CD4-positive, alpha-beta memory T cell (primary cell): ENCODE data around the gene FOXP3. TPM values are rescaled to one million over a fixed set of nuclear protein-coding genes. Genes with fewer than 3 reads are reported as not detected.
A peak's percentile ranks its signal among the peaks of the same experiment; 100 is the strongest.

ENCODE experiments used
- CTCF ChIA-PET: fragments of 350-600 bp; sonication (Branson Sonifier 250); formaldehyde crosslinking; loops from one replicate; lab custom pipeline; 2021; ENCODE audit warnings: inconsistent platforms; ENCODE audit not compliant: partially characterized antibody; lab: Charles Lee
- POLR2A ChIA-PET: fragments of 350-600 bp; sonication (Branson Sonifier 250); formaldehyde crosslinking; loops from one replicate; lab custom pipeline; 2021; ENCODE audit not compliant: partially characterized antibody; lab: Charles Lee
- DNase-seq, 5 donors: peaks; one replicate each; pipeline versions ENCODE4 v3.0.0 to v3.0.0-alpha.2; 2020 to 2022; ENCODE audit warnings: mixed read lengths in 1 of 5
- H3K27ac ChIP-seq: one replicate; pipeline ENCODE4 v1.7.0; 2013; ENCODE audit warnings: low read depth, low read length
- H3K27me3 ChIP-seq: 2 replicates; pipeline ENCODE4 v1.7.0; 2013; ENCODE audit warnings: mild to moderate bottlenecking, low read length, moderate library complexity; ENCODE audit not compliant: insufficient read depth
- H3K36me3 ChIP-seq: 2 replicates; pipeline ENCODE4 v1.7.0; 2013; ENCODE audit warnings: mild to moderate bottlenecking, low read length, moderate library complexity; ENCODE audit not compliant: insufficient read depth
- H3K4me1 ChIP-seq: 2 replicates; pipeline ENCODE4 v1.7.0; 2013; ENCODE audit warnings: mild to moderate bottlenecking, low read length, moderate library complexity; ENCODE audit not compliant: insufficient read depth
- H3K4me3 ChIP-seq, 2 donors: one replicate each; pipeline ENCODE4 v1.7.0; 2013; ENCODE audit warnings: low read length in 2 of 2, mild to moderate bottlenecking in 1 of 2
- H3K9me3 ChIP-seq, 2 donors: one replicate each; pipeline ENCODE4 v1.7.0; 2013; ENCODE audit warnings: low read length in 2 of 2, control low read depth in 1 of 2; ENCODE audit not compliant: control insufficient read depth in 1 of 2
- H3K27ac Mint-ChIP-seq, 7 donors: one replicate each; pipeline ENCODE4 v1.8.0; 2020 to 2021; ENCODE audit warnings: mixed read lengths in 7 of 7, mild to moderate bottlenecking in 6 of 7, inconsistent platforms in 3 of 7, moderate library complexity in 3 of 7
- H3K27me3 Mint-ChIP-seq, 2 donors: one replicate each; pipeline ENCODE4 v1.8.0; 2020 to 2021; ENCODE audit warnings: mixed read lengths in 2 of 2
- H3K36me3 Mint-ChIP-seq, 2 donors: one replicate each; pipeline ENCODE4 v1.8.0; 2020 to 2021; ENCODE audit warnings: mixed read lengths in 2 of 2, inconsistent platforms in 1 of 2, mild to moderate bottlenecking in 1 of 2
- H3K4me1 Mint-ChIP-seq, 4 donors: one replicate each; pipeline ENCODE4 v1.8.0; 2020 to 2021; ENCODE audit warnings: mixed read lengths in 4 of 4, mild to moderate bottlenecking in 1 of 4
- H3K4me3 Mint-ChIP-seq, 8 donors: one replicate each; pipeline ENCODE4 v1.8.0; 2020 to 2021; ENCODE audit warnings: mixed read lengths in 8 of 8, mild to moderate bottlenecking in 7 of 8, moderate library complexity in 6 of 8, inconsistent platforms in 3 of 8
- H3K9me3 Mint-ChIP-seq, 8 donors: one replicate each; pipeline ENCODE4 v1.8.0; 2020 to 2021; ENCODE audit warnings: mixed read lengths in 8 of 8, mild to moderate bottlenecking in 5 of 8, inconsistent platforms in 3 of 8, moderate library complexity in 1 of 8
- intact Hi-C: fragments of 100-400 bp; cut with micrococcal nuclease; formaldehyde crosslinking; loops from one replicate; pipeline ENCODE4 v1.15.1; 2023
- polyA plus RNA-seq, 2 donors: library from polyadenylated mRNA; unstranded; fragments of 300-500 nt; fragmentation: Illumina TruSeq; gene quantifications; one replicate each; pipeline ENCODE4 v1.2.3, GENCODE V29; 2021
- total RNA-seq, 2 experiments: library from RNA; stranded (reverse); gene quantifications; one replicate each; pipeline ENCODE4 v1.2.3, GENCODE V29; 2021

FOXP3 gene
- total and polyA plus RNA-seq, 4 experiments from 2014 or later: 1.00 to 4.3 (median 2.8) TPM

DNA sequence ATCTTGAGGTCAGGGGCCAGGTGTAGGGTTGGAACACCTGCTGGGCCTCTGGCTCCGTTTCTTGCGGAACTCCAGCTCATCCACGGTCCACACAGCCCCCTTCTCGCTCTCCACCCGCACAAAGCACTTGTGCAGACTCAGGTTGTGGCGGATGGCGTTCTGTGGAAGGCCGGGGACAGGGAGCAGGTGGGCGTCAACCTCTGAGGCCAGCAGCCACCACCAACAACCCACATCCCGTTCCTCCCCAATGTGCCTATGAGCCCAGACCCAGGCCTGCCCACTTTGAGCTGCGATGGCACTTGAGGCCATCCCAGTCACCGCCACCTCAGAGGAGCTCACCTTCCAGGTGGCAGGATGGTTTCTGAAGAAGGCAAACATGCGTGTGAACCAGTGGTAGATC lies 13.2 kb downstream of the FOXP3 start:
- ChIA-PET CTCF (no interaction called here), POLR2A (no interaction called here)
- no peak for DNase-seq
- no peaks in the 10 kb centered on the region for H3K36me3 ChIP-seq
- H3K4me3 ChIP-seq: no peak overlapping the region
- no peaks in the 10 kb centered on the region for H3K9me3 ChIP-seq
- Mint-ChIP-seq H3K4me1 (peaks cover under 1 to 9% (median 5%) of the 10 kb centered on the region in 4 donors), H3K36me3 (peaks cover 8 to 22% of the 10 kb centered on the region in 2 donors), H3K9me3 (peaks cover 0 to 2% (median 0%) of the 10 kb centered on the region in 8 donors), H3K27ac (peak overlapping the region in 1 of 7 donors; percentile 59), H3K4me3 (no peak overlapping the region), H3K27me3 (no peaks in the 10 kb centered on the region)
- intact Hi-C loops: no loop called here
- H3K4me1 ChIP-seq: peaks cover 2% of the 10 kb centered on the region
- H3K27me3 ChIP-seq: no peaks in the 10 kb centered on the region
- H3K27ac ChIP-seq: no peak overlapping the region

DNA sequence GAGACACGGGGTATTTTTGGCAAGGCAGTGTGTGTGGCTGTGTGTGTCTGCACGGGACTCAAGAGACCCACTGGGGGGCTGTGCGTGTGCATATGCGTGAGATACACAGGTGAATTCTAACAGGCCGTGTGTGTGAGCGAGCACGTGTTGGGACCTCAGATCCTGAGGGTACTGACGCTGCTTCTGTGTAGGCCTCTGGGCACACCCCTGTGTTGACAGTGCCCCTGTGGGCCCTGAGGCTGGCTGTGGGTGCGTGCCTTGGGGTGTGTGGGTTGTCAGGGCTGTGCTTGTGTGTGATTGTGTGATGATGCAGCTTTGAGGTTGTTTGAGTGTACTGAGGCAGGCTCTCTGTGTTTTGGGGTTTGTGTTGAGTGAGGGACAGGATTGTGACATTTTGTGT lies 13.9 kb downstream of the FOXP3 start:
- Histone ChIP-seq H3K36me3 (no peaks in the 10 kb centered on the region), H3K27me3 (no peaks in the 10 kb centered on the region), H3K4me1 (no peaks in the 10 kb centered on the region), H3K27ac (no peak overlapping the region), H3K4me3 (no peak overlapping the region), H3K9me3 (no peaks in the 10 kb centered on the region)
- no peak for DNase-seq
- peak overlapping the region in 5 of 7 donors; percentile 30 to 85 (median 44) for H3K27ac Mint-ChIP-seq
- no peaks in the 10 kb centered on the region for H3K27me3 Mint-ChIP-seq
- H3K4me3 Mint-ChIP-seq: no peak overlapping the region
- H3K4me1 Mint-ChIP-seq: peaks cover 0 to 8% (median 5%) of the 10 kb centered on the region in 4 donors
- H3K36me3 Mint-ChIP-seq: peaks cover 12 to 28% of the 10 kb centered on the region in 2 donors
- H3K9me3 Mint-ChIP-seq: peaks cover 0 to 2% (median 0%) of the 10 kb centered on the region in 8 donors
- ChIA-PET CTCF (no interaction called here), POLR2A (interaction anchor here (1.1 kb wide), 1 partner anchor 13 kb away, joined by 3 read pairs; no protein-coding TSS in a partner anchor)
- intact Hi-C loops: no loop called here

DNA sequence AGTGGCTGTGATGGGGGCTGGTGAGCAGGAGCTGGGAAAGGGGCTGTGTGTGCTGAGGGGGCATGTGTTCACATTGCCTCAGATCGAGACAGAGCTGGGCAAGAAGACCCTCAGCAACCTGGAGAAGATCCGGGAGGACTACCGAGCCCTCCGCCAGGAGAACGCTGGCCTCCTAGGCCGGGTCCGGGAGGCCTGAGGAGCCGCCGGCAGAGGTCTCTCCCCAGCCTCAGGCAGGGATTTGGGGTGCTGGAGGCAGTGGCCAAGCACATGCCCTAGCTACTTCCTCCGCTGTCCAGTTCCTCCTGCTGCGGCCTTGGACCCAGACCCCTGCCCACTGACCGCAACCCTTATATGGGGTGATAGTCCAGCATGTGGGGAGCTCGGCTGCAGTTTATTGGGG lies 14.4 kb downstream of the FOXP3 start:
- no peak overlapping the region for H3K4me3 Mint-ChIP-seq
- peaks cover 0 to 2% (median 0%) of the 10 kb centered on the region in 8 donors for H3K9me3 Mint-ChIP-seq
- ChIA-PET POLR2A (interaction anchor here (1.1 kb wide), 1 partner anchor 14 kb away, joined by 3 read pairs; no protein-coding TSS in a partner anchor), CTCF (no interaction called here)
- no peak for DNase-seq
- H3K36me3 Mint-ChIP-seq: peaks cover 14 to 30% of the 10 kb centered on the region in 2 donors
- H3K9me3 ChIP-seq: no peaks in the 10 kb centered on the region
- H3K27ac Mint-ChIP-seq: peak overlapping the region in 2 of 7 donors; percentile 30 to 64
- no peaks in the 10 kb centered on the region for H3K4me1 ChIP-seq
- H3K4me1 Mint-ChIP-seq: peaks cover 0 to 7% (median 5%) of the 10 kb centered on the region in 4 donors
- no peaks in the 10 kb centered on the region for H3K27me3 Mint-ChIP-seq
- H3K27ac ChIP-seq: no peak overlapping the region
- H3K36me3 ChIP-seq: no peaks in the 10 kb centered on the region
- intact Hi-C loops: no loop called here
- H3K4me3 ChIP-seq: no peak overlapping the region
- no peaks in the 10 kb centered on the region for H3K27me3 ChIP-seq

DNA sequence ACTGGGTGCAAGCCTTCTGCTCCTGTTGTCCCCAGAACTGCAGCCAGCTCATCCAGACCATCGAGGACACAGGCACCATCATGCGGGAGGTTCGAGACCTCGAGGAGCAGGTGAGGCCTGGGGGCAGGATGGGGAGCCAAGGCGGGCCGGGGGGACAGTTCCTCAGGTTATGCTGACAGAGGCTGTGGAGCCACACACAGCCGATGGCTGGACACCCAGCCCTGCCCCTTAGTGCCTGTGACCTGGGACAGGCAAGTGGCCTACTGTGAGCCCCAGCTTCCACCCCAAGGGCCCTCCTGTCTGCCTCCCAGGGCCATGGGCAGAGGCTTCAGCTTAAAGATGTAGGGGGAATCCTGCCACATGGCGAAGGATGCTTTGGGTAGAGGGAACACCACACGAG lies 14.9 kb downstream of the FOXP3 start:
- Histone ChIP-seq H3K36me3 (peaks cover 1% of the 10 kb centered on the region), H3K9me3 (no peaks in the 10 kb centered on the region), H3K4me3 (no peak overlapping the region), H3K4me1 (no peaks in the 10 kb centered on the region), H3K27me3 (no peaks in the 10 kb centered on the region), H3K27ac (no peak overlapping the region)
- peaks cover 0 to 2% (median 0%) of the 10 kb centered on the region in 8 donors for H3K9me3 Mint-ChIP-seq
- no peaks in the 10 kb centered on the region for H3K27me3 Mint-ChIP-seq
- CTCF ChIA-PET: no interaction called here
- DNase-seq: no peak
- H3K36me3 Mint-ChIP-seq: peaks cover 14 to 34% of the 10 kb centered on the region in 2 donors
- peak overlapping the region in 1 of 7 donors; percentile 64 for H3K27ac Mint-ChIP-seq
- intact Hi-C loops: no loop called here
- POLR2A ChIA-PET: interaction anchor here (1.1 kb wide), 1 partner anchor 14 kb away, joined by 3 read pairs; no protein-coding TSS in a partner anchor
- H3K4me3 Mint-ChIP-seq: no peak overlapping the region
- H3K4me1 Mint-ChIP-seq: peaks cover 0 to 7% (median 5%) of the 10 kb centered on the region in 4 donors

DNA sequence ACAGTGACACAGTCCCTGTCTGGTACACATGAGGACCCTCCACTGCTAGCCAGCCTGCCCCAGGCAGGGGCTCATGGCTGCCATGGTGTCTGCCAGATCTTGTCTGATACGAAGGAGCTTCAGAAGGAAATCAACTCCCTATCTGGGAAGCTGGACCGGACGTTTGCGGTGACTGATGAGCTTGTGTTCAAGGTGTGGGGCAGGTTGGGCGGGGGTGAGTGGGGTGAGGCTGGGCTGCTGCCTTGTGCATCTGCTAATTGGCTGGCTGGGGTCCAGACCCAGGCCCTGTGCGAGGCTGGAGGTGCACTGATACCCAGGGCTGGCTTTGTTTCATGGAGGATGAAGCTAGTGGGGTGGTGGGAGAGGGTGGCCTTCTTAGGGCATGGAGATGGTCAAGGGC lies 15.4 kb downstream of the FOXP3 start:
- H3K27me3 Mint-ChIP-seq: no peaks in the 10 kb centered on the region
- H3K9me3 ChIP-seq: no peaks in the 10 kb centered on the region
- ChIA-PET POLR2A (interaction anchor here (0.9 to 1.6 kb wide), 3 partner anchors 8 to 19 kb away, joined by 3 to 8 read pairs (median 4); partner anchors contain the start of gene CCDC22), CTCF (no interaction called here)
- no peak overlapping the region for H3K4me3 Mint-ChIP-seq
- H3K36me3 Mint-ChIP-seq: peaks cover 15 to 38% of the 10 kb centered on the region in 2 donors
- H3K4me1 ChIP-seq: no peaks in the 10 kb centered on the region
- peaks cover 0 to 2% (median 0%) of the 10 kb centered on the region in 8 donors for H3K9me3 Mint-ChIP-seq
- H3K27ac Mint-ChIP-seq: no peak overlapping the region
- intact Hi-C loops: no loop called here
- peaks cover 4% of the 10 kb centered on the region for H3K36me3 ChIP-seq
- H3K27me3 ChIP-seq: no peaks in the 10 kb centered on the region
- H3K27ac ChIP-seq: no peak overlapping the region
- no peak overlapping the region for H3K4me3 ChIP-seq
- peaks cover 0 to 7% (median 5%) of the 10 kb centered on the region in 4 donors for H3K4me1 Mint-ChIP-seq
- no peak for DNase-seq

DNA sequence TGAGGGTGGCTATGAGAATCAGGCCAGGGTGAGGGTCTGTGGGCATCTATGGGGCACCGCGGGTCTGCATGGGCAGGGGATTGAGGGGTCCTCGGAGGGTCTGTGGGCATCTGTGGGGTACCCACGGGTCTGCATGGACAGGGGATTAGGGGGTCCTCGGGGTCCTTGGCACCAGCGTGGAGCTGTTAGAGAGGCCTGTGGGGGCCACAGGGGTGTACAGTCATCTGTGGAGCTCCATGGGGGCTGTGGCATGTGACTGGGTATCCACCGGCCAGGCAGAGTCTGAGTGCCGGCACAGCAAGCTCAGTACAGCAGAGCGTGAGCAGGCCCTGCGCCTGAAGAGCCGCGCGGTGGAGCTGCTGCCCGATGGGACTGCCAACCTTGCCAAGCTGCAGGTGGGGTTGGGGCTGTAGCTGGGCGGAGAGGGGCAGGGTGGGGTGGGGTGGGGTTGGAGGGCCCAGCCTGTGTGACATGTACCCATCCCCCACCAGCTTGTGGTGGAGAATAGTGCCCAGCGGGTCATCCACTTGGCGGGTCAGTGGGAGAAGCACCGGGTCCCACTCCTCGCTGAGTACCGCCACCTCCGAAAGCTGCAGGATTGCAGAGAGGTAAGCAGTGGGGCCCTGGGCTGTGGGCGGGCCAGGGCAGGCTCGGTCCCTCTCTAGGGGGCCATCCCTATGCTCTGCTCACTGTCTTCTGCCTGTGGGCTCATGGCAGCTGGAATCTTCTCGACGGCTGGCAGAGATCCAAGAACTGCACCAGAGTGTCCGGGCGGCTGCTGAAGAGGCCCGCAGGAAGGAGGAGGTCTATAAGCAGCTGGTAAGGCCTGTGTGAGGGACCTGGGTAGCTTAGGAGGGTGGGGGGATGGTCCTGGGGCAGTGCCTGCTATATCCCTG lies 16.3 kb downstream of the FOXP3 start:
- peaks cover 0 to 2% (median 0%) of the 10 kb centered on the region in 8 donors for H3K9me3 Mint-ChIP-seq
- CTCF ChIA-PET: no interaction called here
- no peak overlapping the region for H3K4me3 Mint-ChIP-seq
- H3K4me3 ChIP-seq: no peak overlapping the region
- H3K36me3 Mint-ChIP-seq: peaks cover 18 to 44% of the 10 kb centered on the region in 2 donors
- H3K27me3 ChIP-seq: no peaks in the 10 kb centered on the region
- peak overlapping the region in 1 of 7 donors; percentile 76 for H3K27ac Mint-ChIP-seq
- H3K9me3 ChIP-seq: no peaks in the 10 kb centered on the region
- H3K4me1 ChIP-seq: no peaks in the 10 kb centered on the region
- POLR2A ChIA-PET: interaction anchor here (0.9 to 1.6 kb wide), 3 partner anchors 9 to 20 kb away, joined by 3 to 8 read pairs (median 4); partner anchors contain the start of gene CCDC22
- H3K4me1 Mint-ChIP-seq: peaks cover 0 to 7% (median 6%) of the 10 kb centered on the region in 4 donors
- H3K27me3 Mint-ChIP-seq: no peaks in the 10 kb centered on the region
- H3K27ac ChIP-seq: no peak overlapping the region
- H3K36me3 ChIP-seq: peaks cover 7% of the 10 kb centered on the region
- intact Hi-C loops: no loop called here
- no peak for DNase-seq

DNA sequence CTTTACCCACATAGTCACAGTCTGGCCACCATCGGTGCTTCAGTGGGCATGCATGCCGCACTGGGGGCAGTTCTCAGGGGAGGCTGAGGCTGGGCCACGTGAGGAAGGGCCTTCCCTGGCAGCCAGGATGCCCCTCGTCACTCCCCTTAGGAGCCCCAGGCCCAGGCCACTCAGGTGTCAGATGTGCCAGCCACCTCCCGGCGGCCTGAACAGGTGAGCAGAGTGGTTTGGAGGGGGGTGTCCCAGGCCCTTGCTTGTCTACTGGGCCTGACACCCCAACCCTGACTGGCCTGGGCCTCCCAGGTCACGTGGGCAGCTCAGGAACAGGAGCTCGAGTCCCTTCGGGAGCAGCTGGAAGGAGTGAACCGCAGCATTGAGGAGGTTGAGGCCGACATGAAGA lies 17.2 kb downstream of the FOXP3 start:
- POLR2A ChIA-PET: no interaction called here
- H3K4me1 Mint-ChIP-seq: peaks cover 0 to 7% (median 6%) of the 10 kb centered on the region in 4 donors
- H3K27me3 ChIP-seq: no peaks in the 10 kb centered on the region

More for the DNA sequence above, 17.2 kb downstream of the FOXP3 start:
- no peaks in the 10 kb centered on the region for H3K9me3 ChIP-seq
- no peak for DNase-seq
- CTCF ChIA-PET: no interaction called here
- H3K4me3 Mint-ChIP-seq: no peak overlapping the region
- H3K4me1 ChIP-seq: no peaks in the 10 kb centered on the region
- peaks cover 16% of the 10 kb centered on the region for H3K36me3 ChIP-seq
- no peak overlapping the region for H3K27ac ChIP-seq
- H3K27me3 Mint-ChIP-seq: no peaks in the 10 kb centered on the region
- H3K27ac Mint-ChIP-seq: no peak overlapping the region
- intact Hi-C loops: no loop called here
- H3K36me3 Mint-ChIP-seq: peaks cover 18 to 50% of the 10 kb centered on the region in 2 donors
- H3K4me3 ChIP-seq: no peak overlapping the region
- H3K9me3 Mint-ChIP-seq: no peaks in the 10 kb centered on the region
